ENCODE measurements around the gene TP53BP2.

DNA sequence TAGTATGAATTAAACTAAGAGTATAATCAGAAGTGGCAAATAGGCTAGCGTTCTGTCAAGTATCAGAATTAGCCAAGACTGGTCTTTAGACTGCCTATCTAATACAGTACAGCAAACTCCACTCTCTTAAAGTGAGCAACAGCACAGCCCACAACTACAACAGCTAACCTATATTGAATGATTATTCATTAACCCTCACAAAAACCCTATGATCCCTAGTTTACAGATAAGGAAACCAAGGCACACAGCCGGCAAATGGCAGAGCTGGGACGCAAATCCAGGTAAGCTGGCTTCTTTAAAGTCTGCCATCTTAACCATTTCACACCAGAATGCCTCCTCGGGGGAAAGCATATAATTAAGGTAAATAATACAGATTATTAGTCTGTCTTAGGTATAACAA lies 52.0 kb downstream of the TP53BP2 start:
- TF ChIP-seq, protein P1, sequence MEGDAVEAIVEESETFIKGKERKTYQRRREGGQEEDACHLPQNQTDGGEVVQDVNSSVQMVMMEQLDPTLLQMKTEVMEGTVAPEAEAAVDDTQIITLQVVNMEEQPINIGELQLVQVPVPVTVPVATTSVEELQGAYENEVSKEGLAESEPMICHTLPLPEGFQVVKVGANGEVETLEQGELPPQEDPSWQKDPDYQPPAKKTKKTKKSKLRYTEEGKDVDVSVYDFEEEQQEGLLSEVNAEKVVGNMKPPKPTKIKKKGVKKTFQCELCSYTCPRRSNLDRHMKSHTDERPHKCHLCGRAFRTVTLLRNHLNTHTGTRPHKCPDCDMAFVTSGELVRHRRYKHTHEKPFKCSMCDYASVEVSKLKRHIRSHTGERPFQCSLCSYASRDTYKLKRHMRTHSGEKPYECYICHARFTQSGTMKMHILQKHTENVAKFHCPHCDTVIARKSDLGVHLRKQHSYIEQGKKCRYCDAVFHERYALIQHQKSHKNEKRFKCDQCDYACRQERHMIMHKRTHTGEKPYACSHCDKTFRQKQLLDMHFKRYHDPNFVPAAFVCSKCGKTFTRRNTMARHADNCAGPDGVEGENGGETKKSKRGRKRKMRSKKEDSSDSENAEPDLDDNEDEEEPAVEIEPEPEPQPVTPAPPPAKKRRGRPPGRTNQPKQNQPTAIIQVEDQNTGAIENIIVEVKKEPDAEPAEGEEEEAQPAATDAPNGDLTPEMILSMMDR (IDR thresholded peaks at IDR 0.05; ENCODE audit: borderline replicate concordance, extremely low read depth, low read length, poor library complexity, severe bottlenecking), result no peak
- TF ChIP-seq EZH2 (IDR thresholded peaks at IDR 0.05; ENCODE audit: borderline replicate concordance, low read depth, low read length, severe bottlenecking), result no peak
